Measurements from ENCODE around the gene KCNQ1.
A peak's percentile ranks its signal among the peaks of the same experiment; 100 is the strongest.

Gene KCNQ1

GRCh38 chr11:2564588-2565425 is 120.0 kb downstream of the KCNQ1 start:
- Histone ChIP-seq H3K9me3 (ENCODE audit: severe bottlenecking) (no peaks in the 10 kb centered on the region), H3K4me3 (ENCODE audit: severe bottlenecking) (no peak overlapping the region), H3K36me3 (ENCODE audit: low read depth) (no peaks in the 10 kb centered on the region), H3K27ac (ENCODE audit: poor library complexity, severe bottlenecking) (no peak overlapping the region), H3K27me3 (ENCODE audit: insufficient read depth, poor library complexity, severe bottlenecking) (no peaks in the 10 kb centered on the region), H3K4me1 (ENCODE audit: insufficient read depth, poor library complexity, severe bottlenecking) (no peaks in the 10 kb centered on the region)
- ATAC-seq (ENCODE audit: low read depth) (no peak), DNase-seq (ENCODE audit: low spot score) (no peak)
- no peak for TF ChIP-seq CTCF (IDR thresholded peaks at IDR 0.05; ENCODE audit: poor library complexity, severe bottlenecking)

GRCh38 chr11:2565447-2566222 is 120.8 kb downstream of the KCNQ1 start:
- Histone ChIP-seq H3K36me3 (ENCODE audit: low read depth) (no peaks in the 10 kb centered on the region), H3K4me3 (ENCODE audit: severe bottlenecking) (no peak overlapping the region), H3K27ac (ENCODE audit: poor library complexity, severe bottlenecking) (no peak overlapping the region), H3K27me3 (ENCODE audit: insufficient read depth, poor library complexity, severe bottlenecking) (no peaks in the 10 kb centered on the region), H3K9me3 (ENCODE audit: severe bottlenecking) (no peaks in the 10 kb centered on the region), H3K4me1 (ENCODE audit: insufficient read depth, poor library complexity, severe bottlenecking) (no peaks in the 10 kb centered on the region)
- no peak for TF ChIP-seq CTCF (IDR thresholded peaks at IDR 0.05; ENCODE audit: poor library complexity, severe bottlenecking)
- no peak for ATAC-seq (ENCODE audit: low read depth)
- DNase-seq (ENCODE audit: low spot score) = no peak

- Histone ChIP-seq H3K36me3 (ENCODE audit: low read depth) (no peaks in the 10 kb centered on the region), H3K9me3 (ENCODE audit: severe bottlenecking) (no peaks in the 10 kb centered on the region), H3K27ac (ENCODE audit: poor library complexity, severe bottlenecking) (no peak overlapping the region), H3K4me1 (ENCODE audit: insufficient read depth, poor library complexity, severe bottlenecking) (no peaks in the 10 kb centered on the region), H3K27me3 (ENCODE audit: insufficient read depth, poor library complexity, severe bottlenecking) (no peaks in the 10 kb centered on the region), H3K4me3 (ENCODE audit: severe bottlenecking) (no peak overlapping the region)
- no peak for ATAC-seq (ENCODE audit: low read depth)
- no peak for TF ChIP-seq CTCF (IDR thresholded peaks at IDR 0.05; ENCODE audit: poor library complexity, severe bottlenecking)
- peak; percentile 60 for DNase-seq (ENCODE audit: low spot score)
Measured at GRCh38 chr11:2566223-2567025, 121.6 kb downstream of the KCNQ1 start.

DNA sequence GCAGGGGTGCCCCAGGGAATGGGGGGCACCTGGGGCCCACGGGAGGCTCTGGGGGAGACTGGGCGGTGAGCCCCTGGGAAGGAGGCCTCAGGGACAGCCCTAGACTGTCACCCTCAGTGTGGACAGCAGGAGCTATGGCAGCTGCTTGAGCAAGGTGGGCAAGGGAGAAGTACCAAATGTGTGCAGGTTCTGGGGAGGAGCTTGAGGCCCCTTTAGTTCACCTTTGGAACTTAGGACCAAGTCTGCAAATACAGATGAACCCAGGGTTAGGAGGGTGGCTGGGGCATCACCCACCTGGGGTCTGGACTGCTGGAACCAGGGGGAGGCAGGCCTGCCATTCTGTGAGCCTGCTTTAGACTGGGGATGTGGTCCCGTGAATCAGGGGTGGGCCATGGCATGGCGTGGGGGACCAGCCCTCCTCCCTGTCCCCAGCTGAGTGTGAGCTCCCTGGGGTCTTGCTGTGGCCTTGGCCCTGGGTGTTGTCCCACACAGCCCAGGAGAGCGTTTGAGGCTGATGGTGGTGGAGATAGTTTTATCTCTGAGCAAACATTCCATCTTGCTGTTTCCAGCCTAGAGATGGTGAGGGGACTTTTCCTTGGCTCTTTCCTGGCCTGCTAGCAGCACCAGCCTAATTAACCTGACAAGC is 122.3 kb downstream of the KCNQ1 start:
- no peak overlapping the region for H3K4me3 ChIP-seq (ENCODE audit: severe bottlenecking)
- no peak overlapping the region for H3K27ac ChIP-seq (ENCODE audit: poor library complexity, severe bottlenecking)
- no peaks in the 10 kb centered on the region for H3K27me3 ChIP-seq (ENCODE audit: insufficient read depth, poor library complexity, severe bottlenecking)
- DNase-seq (ENCODE audit: low spot score) (no peak), ATAC-seq (ENCODE audit: low read depth) (no peak)
- no peaks in the 10 kb centered on the region for H3K9me3 ChIP-seq (ENCODE audit: severe bottlenecking)
- H3K36me3 ChIP-seq (ENCODE audit: low read depth) = no peaks in the 10 kb centered on the region
- H3K4me1 ChIP-seq (ENCODE audit: insufficient read depth, poor library complexity, severe bottlenecking) = no peaks in the 10 kb centered on the region
- no peak for TF ChIP-seq CTCF (IDR thresholded peaks at IDR 0.05; ENCODE audit: poor library complexity, severe bottlenecking)
